ENCODE results near the gene SRGAP1.

DNA sequence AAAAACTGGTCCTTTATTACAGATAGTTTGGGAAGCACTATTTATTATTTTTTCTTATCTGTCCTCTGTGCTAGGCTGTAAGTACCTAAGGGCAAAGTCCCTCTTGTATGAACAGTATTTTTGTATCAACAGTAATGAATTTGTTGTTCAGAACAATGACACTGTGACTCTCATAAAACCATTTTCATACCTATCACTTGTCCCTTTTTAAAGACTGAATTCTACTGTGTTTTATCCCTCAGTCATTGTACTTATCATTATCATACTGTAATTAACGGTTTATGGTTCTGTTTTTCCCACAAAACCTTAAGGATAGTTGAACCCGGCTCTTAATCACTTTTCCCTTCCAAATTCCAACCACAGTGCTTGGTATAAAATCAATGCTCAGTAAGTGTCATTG is 69.4 kb downstream of the SRGAP1 start:
- TF ChIP-seq CTCF (IDR thresholded peaks at IDR 0.05; ENCODE audit: low read length) (no peak), EZH2 (optimal IDR thresholded peaks at IDR 0.05; ENCODE audit: low read depth, low read length) (no peak)
